Hepatocyte (in vitro differentiated cells): ENCODE data around the gene TMEM59.

Experiments used
- EZH2 ChIP-seq: fragments of 200-600 bp; sonication (generic); IDR thresholded peaks from 2 replicates; pipeline ENCODE4 v1.6.1; 2016; ENCODE audit warnings: antibody characterized with exemption, mild to moderate bottlenecking, borderline replicate concordance
- EZH2phosphoT487 ChIP-seq: fragments of 200-600 bp; sonication (generic); IDR thresholded peaks from one replicate; pipeline ENCODE4 v1.6.1; 2018; ENCODE audit warnings: antibody characterized with exemption, mild to moderate bottlenecking, low read depth, moderate library complexity; ENCODE audit not compliant: unreplicated experiment, severe bottlenecking
- TF ChIP-seq, protein P1 (sequence below): fragments of 200-600 bp; sonication (generic); IDR thresholded peaks from 2 replicates; pipeline ENCODE4 v1.5.1; 2016; ENCODE audit warnings: antibody characterized with exemption, mild to moderate bottlenecking; ENCODE audit not compliant: poor library complexity

DNA sequence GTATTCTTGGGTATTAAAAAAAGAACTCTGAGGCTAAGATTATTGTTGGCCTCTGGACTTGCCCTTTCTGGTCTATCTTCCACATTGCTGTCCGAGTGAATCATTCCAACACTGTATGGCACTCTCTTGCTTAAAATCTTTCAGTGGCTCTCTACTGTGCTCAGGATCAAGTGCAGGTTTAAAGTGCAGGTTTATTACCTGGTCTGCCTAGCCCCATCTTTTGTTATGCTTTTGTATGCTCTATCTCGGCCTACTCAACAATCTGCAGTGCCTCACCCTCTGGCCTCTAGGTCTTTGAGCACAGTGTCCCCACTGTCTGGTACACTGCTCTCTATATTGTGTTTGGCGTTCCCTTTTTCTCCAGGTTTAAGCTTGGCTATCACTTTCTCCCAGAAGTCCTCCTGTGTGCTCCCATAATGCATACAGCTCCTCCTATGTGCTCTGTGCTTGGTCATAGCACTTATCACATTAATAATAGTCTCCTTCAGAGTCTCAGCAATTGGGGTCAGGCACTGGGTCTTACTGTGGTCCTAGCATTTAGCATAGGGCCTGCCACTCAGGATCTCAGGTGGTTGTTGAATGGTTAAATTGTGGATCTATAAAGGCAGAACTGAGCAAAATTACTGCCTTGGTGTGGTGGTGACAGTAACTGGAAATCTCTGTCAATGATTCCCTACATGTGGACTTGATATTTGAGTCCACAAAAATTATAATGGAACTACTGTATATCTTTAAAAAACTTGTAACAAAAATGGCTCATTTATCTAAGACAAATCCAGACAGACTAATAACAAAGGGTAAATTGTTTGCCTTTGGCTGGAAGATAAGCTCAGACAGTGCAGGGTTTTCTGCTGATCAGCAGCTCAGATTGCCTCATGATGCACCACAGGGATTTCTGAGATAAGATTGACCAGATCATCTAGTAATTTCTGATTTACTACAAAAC, 24.4 kb downstream of the TMEM59 start:
- TF ChIP-seq, protein P1, sequence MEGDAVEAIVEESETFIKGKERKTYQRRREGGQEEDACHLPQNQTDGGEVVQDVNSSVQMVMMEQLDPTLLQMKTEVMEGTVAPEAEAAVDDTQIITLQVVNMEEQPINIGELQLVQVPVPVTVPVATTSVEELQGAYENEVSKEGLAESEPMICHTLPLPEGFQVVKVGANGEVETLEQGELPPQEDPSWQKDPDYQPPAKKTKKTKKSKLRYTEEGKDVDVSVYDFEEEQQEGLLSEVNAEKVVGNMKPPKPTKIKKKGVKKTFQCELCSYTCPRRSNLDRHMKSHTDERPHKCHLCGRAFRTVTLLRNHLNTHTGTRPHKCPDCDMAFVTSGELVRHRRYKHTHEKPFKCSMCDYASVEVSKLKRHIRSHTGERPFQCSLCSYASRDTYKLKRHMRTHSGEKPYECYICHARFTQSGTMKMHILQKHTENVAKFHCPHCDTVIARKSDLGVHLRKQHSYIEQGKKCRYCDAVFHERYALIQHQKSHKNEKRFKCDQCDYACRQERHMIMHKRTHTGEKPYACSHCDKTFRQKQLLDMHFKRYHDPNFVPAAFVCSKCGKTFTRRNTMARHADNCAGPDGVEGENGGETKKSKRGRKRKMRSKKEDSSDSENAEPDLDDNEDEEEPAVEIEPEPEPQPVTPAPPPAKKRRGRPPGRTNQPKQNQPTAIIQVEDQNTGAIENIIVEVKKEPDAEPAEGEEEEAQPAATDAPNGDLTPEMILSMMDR, result no peak
- TF ChIP-seq EZH2phosphoT487 (no peak), EZH2 (no peak)
